Choroid plexus epithelial cell (primary cell): Measurements from ENCODE around the gene KMT2B.

Source experiments
- DNase-seq: peaks from one replicate; pipeline ENCODE4 v3.0.0-alpha.2; 2010; ENCODE audit warnings: low read depth
- H3K4me3 ChIP-seq: 2 replicates; pipeline ENCODE4 v1.5.1; 2011; ENCODE audit warnings: low read depth, mild to moderate bottlenecking, control low read depth, low read length, moderate library complexity
- TF ChIP-seq, protein P1 (sequence below): conservative IDR thresholded peaks from 2 replicates; pipeline ENCODE4 v1.5.1; 2011; ENCODE audit warnings: low read depth, mild to moderate bottlenecking, control low read depth, inconsistent platforms, low read length, moderate library complexity

The KMT2B gene

DNA sequence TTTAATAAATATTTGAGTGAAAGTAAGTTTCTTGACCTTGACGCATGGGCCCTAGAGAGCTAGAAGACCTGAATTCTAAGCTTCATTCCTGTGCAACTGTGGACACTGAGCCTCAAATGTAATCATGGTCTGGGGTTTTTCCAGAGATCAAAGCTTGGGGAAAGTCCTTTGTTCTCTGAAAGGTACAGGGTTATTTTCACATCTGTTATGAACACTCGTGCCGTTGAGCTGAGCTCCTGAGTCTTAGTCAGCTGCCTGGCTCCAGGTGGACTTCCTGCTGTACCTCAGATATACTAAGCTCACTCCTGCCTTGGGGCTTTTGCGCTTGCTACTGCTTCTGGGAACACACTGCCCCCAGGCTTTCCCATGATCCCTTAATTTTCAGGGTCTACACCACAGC, 21.0 kb upstream of the KMT2B start:
- TF ChIP-seq, protein P1, sequence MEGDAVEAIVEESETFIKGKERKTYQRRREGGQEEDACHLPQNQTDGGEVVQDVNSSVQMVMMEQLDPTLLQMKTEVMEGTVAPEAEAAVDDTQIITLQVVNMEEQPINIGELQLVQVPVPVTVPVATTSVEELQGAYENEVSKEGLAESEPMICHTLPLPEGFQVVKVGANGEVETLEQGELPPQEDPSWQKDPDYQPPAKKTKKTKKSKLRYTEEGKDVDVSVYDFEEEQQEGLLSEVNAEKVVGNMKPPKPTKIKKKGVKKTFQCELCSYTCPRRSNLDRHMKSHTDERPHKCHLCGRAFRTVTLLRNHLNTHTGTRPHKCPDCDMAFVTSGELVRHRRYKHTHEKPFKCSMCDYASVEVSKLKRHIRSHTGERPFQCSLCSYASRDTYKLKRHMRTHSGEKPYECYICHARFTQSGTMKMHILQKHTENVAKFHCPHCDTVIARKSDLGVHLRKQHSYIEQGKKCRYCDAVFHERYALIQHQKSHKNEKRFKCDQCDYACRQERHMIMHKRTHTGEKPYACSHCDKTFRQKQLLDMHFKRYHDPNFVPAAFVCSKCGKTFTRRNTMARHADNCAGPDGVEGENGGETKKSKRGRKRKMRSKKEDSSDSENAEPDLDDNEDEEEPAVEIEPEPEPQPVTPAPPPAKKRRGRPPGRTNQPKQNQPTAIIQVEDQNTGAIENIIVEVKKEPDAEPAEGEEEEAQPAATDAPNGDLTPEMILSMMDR = no peak
- DNase-seq = no peak
- H3K4me3 ChIP-seq = no peak overlapping the region

DNA sequence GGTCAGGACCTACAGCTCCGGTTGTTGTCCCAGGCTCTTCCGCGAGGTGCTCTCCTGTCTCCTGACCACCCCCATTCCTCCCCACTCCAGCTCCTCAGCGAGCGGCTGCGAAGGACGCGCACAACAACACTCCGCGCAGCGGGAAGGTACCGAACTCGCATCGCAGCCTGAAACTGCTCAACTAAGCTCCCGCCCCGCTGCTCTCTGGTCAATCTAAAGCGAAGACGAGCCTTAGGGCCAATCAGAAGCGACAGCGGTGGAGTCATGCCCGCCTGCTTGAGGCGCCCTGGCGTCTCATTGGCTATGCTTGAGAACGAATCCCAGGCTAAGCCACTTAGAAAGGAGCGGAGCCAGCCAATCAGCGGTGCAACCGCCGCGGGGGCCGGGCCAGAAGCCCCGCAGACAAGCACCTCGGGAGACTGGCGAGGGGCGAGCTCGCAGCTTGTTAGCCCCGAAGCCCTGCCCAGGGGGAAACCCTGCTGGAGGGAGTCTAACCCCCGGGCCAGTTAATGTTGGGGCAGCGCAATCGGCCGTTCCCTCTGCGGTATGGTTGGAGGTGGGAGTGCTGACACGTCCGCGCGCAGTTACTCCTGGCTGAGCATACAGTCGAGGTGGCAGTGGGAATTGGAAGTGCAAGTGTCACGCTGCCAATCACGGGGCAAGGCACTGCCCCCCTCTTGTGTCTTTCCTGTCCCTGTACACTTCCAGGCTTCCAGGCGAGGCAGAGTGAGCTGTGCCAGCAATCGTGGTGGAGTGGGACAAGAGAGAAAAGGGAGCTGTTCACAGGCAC, 15.4 kb upstream of the KMT2B start:
- DNase-seq = peak; percentile 99
- H3K4me3 ChIP-seq = peak overlapping the region; percentile 62
- TF ChIP-seq, protein P1 = no peak

DNA sequence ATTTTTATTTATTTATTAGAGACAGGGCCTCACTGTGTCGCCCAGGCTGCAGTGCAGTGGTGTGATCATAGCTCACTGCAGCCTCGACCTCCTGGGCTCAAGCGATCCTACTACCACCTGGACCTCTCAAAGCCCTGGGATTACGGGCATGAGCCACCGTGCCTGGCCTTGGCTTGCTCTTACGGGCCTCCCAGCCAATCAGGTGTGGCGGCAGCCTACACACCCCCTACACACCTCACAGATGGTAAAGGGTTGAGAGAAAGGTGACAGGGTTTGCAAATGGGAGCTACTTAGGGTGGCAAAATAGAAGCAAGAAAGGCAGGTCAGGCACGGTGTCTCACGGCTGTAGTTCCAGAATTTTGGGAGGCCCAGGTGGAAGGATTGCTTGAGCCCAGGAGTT, 14.5 kb upstream of the KMT2B start:
- TF ChIP-seq, protein P1 = no peak
- no peak overlapping the region for H3K4me3 ChIP-seq
- no peak for DNase-seq

DNA sequence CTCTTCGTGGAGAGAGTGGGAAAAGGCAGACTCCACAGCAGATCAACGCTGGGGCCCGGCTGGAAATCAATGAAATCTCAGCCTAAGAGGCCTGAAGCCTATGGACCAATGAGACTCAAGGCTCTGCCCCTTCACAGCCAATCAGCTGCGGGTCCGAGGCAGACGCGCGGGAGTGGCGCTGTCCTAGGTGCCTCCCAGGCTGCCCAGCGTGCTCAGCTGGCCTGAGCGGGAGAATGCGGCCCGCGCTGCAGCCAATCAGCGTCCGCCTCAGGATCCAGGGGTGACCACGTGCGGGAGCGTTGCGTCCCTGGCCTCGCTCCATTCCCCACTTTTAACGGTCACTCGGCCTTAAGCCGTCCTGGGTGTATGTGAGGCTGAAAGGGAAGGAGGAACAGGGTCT, 13.6 kb upstream of the KMT2B start, which contains the start of gene ZBTB32:
ZBTB32 (plus strand) TSS at position 341 of the 400 bp plus-strand sequence. CDS start 10,069 bp downstream, outside the sequence.
- peak; percentile 67 for DNase-seq
- TF ChIP-seq, protein P1 = no peak
- H3K4me3 ChIP-seq = no peak within 1 kb of the TSS

DNA sequence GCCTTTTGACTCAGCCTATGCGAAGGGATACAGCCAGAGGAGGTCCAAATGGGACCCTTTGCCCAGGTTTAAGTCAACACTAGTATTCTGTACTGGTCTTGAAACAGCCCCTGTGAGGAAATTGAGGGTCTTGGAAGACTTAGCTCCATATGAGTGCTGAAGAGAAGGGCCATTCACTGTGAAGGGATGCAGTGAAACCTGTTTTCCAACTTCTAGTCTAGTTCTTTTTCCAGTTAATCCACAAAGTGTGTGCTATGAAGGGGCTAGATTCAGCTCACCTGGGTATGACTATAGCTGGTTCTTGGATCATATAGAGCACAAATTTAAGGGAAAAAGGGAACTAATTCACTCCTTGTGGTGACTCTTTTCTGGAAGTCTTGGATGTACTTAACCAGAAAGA, 9.4 kb upstream of the KMT2B start:
- DNase-seq = no peak
- TF ChIP-seq, protein P1 = no peak
- H3K4me3 ChIP-seq = no peak overlapping the region

DNA sequence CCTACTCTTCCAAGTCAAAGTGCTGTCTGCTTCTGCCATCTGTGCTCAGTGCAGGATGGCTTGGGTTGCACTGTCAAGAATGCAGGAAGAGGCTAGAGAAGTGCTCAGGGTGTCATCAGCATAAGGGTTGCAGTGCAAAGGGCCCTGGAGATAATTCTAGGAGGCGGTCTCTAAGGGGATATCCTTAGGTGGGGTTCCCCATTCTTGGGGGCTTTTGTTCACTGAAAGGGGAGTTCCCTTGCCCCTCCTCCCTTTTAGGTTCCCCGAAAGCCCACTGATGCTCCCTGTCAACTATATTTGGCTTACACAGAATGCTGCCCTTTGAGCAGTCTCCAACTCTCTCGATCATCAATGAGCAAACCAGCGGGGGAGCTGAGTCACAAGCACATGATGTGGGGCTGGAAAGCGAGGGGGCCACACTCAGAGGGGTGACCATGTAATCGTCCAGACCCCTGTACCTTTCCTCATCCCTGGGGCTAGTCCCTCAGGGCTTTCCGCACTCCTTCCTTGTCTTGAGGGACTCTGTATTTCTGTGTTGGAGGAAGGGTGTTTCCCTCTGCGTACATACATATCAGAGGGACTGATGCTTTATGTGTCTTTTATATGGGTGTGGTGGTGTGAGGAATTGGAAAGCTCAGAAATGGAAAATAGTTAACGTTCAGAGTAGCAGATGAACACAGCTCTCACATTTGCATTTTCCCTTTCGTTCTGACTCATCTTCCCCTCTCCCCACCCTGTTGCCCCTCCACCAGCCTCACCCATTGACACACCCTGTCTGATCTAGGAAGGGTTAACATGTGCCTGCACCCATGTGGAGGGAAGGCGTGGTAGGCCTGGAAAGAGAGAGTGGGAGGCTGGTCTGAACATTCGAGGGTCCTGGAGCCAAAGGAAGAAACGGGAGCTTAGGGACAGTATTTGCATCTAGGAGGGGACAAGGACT, 6.7 kb upstream of the KMT2B start:
- TF ChIP-seq, protein P1 = no peak
- no peak for DNase-seq
- no peak overlapping the region for H3K4me3 ChIP-seq
